GM12875 (cell line): ENCODE measurements around the gene SPINK1.
A peak's percentile ranks its signal among the peaks of the same experiment; 100 is the strongest.
"Not testable (repeated sequence)": the region's sequence is repeated elsewhere in the genome, so short reads cannot be mapped to it uniquely, and the experiment has no call there.

Experiments used
- H3K4me3 ChIP-seq: one replicate; pipeline ENCODE4 v1.5.1; 2011; ENCODE audit warnings: low read depth, low read length, control low read depth
- TF ChIP-seq, protein P1 (sequence below): IDR thresholded peaks from 2 replicates; pipeline ENCODE4 v1.5.1; 2011; ENCODE audit warnings: low read depth, mild to moderate bottlenecking, control low read depth, inconsistent platforms, low read length, moderate library complexity, borderline replicate concordance; ENCODE audit not compliant: insufficient read depth

The SPINK1 gene

DNA sequence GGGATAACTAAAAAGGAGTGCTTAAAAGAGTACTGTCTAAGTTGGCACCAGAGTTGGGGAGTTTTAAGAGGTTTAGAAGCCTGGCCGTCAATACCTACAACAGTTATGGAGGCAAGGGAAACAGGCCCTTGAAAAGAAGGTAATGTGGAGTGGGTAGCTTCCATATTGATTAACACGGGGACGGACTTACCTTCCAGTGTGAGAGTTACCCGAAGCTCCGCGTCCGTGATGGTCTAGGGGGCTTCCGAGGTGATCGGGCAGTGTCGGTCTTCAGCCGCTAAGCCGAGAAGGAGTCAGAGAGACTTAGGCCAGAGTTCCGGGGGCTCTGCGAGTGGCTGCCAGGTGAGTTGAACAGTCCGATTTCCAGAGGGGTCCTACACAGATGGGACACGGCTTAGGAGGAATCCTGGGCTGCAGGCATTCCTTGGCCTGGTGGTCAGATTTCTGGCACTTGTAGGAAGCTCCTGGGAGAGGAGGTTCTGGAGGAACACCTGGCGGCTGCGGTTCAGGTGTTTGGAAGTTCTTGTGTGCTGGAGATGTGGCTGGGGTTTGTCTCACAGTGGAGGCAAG, 40.6 kb upstream of the SPINK1 start:
- not testable (repeated sequence) for H3K4me3 ChIP-seq

DNA sequence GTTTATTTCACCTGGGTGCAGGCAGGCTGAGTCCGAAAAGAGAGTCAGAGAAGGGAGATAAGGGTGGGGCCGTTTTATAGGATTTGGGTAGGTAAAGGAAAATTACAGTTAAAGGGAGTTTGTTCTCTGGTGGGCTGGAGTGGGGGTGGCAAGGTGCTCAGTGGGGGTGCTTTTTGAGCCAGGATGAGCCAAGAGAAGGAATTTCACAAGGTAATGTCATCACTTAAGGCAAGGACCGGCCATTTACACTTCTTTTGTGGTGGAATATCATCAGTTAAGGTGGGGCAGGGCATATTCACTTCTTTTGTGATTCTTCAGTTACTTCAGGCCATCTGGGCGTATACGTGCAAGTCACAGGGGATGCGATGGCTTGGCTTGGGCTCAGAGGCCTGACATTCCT, 38.4 kb upstream of the SPINK1 start:
- not testable (repeated sequence) for H3K4me3 ChIP-seq

DNA sequence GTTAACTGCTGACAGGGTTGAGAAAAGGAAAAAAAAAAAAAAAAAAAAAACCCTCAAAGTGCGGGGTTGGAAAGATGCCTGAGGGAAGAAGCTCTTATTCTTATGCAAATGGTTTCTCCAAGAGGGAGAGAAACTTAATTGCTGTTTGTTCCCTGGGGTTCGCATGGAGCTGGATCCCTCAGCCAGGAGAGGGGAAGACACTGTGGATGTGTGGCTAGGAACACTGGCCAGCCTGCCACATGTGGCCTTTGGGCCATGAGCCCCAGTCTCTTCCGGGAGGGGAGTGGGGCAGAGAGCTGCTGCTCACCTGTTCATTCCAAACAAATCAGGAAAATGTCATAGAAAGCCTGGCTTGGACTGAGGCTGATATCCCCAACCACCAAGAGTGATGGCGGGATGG, 37.6 kb upstream of the SPINK1 start:
- TF ChIP-seq, protein P1, sequence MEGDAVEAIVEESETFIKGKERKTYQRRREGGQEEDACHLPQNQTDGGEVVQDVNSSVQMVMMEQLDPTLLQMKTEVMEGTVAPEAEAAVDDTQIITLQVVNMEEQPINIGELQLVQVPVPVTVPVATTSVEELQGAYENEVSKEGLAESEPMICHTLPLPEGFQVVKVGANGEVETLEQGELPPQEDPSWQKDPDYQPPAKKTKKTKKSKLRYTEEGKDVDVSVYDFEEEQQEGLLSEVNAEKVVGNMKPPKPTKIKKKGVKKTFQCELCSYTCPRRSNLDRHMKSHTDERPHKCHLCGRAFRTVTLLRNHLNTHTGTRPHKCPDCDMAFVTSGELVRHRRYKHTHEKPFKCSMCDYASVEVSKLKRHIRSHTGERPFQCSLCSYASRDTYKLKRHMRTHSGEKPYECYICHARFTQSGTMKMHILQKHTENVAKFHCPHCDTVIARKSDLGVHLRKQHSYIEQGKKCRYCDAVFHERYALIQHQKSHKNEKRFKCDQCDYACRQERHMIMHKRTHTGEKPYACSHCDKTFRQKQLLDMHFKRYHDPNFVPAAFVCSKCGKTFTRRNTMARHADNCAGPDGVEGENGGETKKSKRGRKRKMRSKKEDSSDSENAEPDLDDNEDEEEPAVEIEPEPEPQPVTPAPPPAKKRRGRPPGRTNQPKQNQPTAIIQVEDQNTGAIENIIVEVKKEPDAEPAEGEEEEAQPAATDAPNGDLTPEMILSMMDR, result no peak
- H3K4me3 ChIP-seq, result no peak overlapping the region

DNA sequence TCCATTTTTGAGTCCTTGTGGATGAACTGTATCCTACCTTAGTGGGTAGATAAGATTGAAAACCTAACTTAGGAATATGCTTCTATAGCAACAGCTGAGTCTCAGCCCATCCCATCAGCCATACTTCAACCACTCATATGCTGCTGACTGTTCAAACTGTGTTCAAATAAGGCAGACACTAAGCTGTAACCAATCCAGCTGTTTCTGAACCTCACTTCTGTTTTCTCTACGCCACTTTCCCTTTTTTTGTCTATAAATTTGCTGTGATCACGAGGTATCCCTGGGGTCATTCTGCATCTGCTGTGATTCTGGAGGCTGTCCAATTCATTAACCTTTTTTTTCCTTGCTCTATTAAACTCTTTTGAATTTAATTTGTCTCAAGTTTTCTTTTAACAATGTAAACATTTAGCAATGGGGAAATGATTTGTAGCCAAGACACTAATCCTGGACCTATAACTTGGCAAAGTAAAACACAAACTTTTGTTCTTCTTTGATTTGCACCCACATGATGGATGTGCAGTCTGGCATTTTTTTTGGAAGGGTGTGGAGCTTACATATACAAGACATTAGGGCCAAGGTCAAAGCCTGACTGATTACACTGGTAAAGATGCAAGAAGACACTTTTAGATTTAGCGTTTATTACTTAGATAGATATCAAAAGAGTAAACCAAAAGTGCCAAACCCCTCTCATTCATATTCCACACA, 32.1 kb upstream of the SPINK1 start:
- TF ChIP-seq, protein P1, result no peak
- no peak overlapping the region for H3K4me3 ChIP-seq

DNA sequence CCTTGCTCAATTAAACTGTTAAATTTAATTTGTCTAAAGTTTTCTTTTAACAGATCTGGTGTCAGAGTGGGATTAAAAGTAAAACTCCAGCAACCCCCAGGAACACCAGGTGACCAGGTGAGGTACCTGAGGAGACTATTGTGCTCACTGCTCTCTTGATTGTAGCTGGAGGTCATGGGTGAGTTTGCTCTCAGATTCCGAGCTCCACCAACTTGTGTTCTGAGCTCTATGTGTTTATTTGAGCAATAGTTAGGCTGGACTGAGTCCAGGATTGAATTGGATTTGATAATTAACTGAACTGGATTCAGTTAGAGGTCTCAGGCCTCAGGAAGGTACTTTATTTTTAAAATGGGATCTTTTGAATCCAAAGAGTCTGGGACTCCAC, 29.2 kb upstream of the SPINK1 start:
- TF ChIP-seq, protein P1, result no peak
- H3K4me3 ChIP-seq, result no peak overlapping the region

DNA sequence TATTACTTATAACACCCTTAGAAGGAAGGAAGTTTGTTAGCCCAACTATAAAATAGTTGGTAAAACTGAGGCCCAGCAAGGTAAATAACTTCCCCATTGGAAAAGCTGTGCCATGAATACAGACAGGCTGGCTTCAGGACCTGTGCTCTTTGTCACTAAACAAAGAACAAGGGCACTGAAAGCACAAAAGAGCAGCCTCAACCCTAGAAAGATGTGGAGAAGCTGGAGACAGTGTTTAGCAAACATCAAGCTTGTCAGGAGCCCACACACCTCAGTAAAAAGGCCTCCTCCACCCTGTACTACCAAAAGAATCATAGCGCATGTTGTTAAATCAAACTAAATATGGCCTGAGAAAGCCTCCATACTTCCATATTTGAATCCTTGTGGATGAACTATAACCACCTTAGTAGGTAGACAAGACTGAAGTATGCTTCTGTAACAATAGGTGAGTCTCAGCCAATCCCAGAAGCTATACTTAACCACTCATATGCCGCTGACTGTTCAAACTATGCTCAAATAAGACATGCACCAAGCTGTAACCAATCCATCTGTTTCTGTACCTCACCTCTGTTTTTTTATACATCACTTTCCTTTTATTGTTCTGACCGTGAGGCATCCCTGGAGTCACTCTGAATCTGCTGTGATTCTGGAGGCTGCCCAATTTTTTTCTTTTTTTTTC, 28.6 kb upstream of the SPINK1 start:
- TF ChIP-seq, protein P1, result no peak
- H3K4me3 ChIP-seq, result no peak overlapping the region

DNA sequence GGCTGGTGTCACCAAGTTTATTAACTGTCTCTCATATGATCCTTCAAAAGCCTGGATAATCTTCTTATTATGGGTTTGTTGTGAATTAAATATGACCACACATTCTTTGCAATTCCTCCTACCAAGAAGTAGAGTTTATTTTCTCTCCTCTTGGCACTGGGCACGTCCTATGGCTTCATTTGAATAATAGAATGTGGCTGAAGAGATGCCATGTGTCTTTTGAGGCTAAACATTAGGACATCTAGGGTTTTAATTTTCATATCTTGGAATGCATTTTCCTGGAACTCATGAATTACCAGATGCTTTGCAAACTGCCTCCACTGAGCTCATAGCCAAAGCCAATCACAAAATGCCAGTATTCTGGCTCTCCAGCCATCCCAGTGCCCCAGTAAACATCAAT, 27.1 kb upstream of the SPINK1 start:
- TF ChIP-seq, protein P1, result no peak
- H3K4me3 ChIP-seq, result no peak overlapping the region

DNA sequence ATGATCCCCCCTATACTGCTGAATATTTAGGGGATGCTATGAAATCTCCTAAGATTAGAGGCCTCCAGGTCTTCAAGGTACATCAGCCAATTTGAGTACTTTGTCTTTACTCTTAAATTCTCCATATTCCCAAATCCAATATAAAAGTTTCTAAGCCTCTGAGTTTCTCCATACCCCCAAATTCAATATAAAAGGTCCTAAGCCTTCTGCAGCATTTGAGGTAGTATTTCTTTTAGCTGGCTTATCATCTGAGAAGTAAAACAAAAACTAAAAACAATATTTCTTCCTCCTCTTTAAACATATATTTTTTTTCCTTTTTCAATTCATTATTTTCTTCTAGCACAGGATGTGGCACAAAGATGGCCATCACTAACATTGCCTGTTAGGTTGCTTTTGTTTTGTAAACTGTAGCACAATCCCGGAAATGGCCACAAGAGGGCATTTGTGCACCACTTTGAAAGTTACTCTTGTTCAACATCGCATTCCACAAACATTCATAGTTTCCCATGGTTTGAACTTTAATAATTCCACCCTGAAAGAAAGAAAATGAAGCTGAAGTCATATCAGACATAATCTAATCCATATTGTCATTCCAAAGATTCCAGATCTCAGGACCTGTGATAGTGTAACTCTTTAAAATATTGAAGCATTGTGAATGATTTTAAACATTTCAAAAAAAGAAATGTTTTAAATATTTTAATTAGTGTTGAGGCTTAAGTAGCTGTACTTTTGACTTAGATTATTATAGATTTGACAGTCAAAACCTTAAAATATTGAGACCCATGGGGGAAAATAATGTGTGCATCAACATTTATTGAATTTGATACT, 26.0 kb upstream of the SPINK1 start:
- TF ChIP-seq, protein P1, result peak; percentile 68
- H3K4me3 ChIP-seq, result no peak overlapping the region
